AML-193 (cell line): ENCODE results near the gene CHPT1.
"Not testable (repeated sequence)": the region's sequence is repeated elsewhere in the genome, so short reads cannot be mapped to it uniquely, and the experiment has no call there.

ENCODE experiments used
- DNase-seq, 2 experiments: peaks; one replicate each; lab custom pipeline; 2025; lab: John Stamatoyannopoulos, UW

CHPT1 gene

DNA sequence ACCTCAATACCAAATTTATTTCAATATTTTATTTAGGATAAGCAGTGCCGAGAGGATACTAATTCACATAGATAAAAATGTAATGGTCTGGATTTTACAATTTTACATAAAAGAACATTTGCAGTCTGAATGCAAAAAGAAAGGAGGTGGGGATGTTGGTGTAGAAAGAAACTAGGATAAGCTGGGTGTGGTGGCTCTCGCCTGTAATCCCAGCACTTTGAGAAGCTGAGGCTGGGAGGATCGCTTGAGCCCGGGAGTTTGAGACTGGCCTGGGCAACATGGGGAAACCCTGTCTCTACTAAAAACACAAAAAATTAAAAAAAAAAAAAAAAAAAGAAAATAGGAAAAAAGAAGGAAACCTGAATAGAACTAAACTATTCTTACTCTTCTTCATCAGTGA, 25.0 kb downstream of the CHPT1 start:
- no peak for DNase-seq

DNA sequence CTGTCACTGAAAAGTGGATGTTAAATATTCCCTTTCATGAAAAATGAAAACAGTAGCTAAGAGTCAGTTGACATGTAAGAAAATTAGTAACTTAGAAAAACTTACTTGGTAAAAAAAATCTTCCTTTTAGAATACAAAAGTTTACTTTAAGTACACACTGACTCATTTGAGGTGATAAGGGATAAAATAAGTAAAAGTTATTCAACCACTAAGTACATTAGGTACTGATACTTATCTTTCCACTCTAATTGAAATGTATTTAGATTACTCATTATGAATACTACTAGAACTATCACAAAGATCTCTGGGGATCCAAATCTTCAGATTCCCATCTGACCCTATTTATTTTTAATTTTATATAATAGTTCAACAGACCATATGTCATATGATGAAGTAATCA, 29.7 kb downstream of the CHPT1 start:
- DNase-seq: no peak

DNA sequence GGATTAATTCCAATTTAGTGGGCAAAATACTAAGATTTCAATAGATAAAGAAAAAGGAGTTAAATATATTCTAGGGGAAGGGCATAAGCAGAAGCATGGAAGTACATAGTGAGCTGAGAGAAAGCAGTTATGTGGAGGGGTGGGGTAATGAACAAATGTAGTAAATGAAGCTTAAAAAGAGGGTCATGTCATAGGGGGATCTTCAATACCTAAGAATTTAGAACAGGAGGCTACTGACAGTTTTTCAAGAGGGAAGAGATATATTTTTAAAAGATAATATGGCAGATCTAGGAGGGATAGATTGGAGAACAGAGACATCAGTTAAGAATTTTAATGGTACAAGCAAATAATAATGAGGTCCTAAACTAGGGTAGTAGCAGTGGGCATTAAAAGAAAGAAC, 32.4 kb downstream of the CHPT1 start:
- no peak for DNase-seq

DNA sequence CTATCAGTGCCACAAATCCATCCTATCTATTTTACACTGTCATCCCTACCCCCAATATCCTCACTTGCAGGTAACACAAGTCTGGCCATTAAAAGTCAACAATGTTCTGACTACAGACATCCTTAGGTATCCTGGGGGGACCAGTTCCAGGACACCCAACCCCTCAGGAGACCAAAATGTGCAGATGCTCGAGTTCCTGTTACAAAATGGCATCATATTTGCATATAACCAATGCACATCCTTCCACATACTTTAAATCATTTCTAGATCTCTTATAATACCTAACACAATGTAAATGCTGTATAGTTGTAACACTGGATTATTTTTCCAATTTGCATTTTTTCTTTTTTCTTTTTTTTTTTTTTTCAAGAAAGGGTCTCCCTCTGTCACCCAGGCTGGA, 34.9 kb downstream of the CHPT1 start:
- DNase-seq: no peak

DNA sequence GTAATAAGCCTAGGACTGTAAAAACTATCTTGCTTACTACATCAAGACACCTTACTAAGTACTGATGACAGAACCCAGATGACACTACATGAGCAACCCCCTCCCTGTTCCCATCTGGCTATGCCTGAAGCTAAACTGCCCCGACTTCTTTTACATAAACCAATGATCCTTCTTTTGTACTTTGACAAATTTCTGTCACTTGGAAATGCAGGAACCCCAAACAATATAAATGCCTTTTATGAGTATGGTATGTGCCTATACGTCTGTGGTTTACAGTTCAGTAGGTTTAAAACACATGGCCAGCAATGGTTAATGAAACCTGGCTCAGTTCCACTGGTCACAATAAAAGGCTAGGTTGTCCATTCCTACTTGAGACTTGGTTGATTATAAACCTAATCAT, 35.7 kb downstream of the CHPT1 start:
- no peak for DNase-seq

DNA sequence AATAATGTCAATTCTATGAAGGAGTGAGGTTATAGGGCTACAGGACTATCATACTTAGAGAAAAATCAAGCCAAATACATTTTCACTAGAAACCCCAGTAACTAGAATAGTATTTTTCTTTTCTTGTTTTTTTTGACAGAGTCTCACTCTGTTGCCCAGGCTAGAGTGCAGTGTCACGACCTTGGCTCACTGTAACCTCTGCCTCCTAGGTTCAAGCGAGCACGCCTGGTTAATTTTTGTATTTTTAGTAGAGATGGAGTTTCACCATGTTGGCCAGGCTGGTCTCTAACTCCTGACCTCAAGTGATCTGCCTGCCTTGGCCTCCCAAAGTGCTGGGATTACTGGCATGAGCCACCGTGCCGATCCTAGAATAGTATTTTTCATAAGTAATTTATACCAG, 37.0 kb downstream of the CHPT1 start:
- DNase-seq: not testable (repeated sequence)

DNA sequence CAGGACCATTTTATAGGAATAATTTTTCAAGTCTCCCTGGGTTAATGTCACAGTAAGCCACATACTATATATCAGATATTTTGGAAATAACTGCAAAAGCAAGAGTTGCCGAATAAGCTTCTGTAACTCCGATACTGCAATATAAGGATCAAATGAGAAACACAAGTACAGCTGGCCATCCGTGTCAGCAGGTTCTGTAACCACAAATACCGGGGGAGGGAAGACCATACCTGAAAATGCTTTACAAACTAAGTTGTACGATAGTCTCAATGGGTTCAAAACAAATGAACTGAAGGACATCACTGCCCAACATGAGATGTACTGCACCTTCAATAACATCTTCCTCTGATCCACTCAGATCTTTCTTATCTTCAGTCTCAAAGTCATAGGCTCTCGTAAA, 40.0 kb downstream of the CHPT1 start:
- DNase-seq: no peak

DNA sequence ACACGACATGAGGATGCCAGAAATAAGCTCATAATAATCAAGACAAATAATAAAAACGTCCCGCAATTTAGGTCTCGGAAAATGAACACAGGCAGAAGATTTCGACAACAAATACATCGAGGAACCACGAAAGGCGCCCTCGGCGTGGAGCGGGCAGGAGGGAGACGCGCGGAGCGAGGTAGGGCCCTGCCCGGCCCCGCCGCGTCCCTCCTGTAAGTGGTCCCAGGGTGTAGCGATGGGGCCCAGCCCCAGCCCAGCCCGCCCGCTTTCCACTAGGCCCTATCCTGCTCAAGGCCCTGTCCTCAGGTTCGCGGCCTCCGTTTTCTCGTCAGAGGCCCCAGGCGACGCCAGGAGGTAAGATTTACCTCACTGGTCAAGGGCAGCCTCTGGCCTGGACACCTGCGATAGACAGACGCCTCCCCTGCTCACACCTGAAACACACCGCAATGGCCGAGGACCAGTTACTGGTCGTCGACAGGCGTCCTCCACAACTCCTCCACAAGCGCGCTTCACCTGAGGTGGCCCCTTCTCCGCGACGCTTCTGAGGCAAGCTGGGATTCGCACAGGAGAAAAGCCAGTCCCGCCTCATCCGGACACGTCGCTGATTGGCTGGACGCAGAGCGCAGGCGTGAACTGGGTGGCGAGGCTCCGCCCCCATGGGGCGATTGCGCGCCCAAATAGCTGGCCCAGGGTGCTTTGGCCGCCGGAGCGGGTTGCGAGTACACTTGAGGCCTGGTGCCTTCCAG, 41.7 kb downstream of the CHPT1 start, which contains the start of gene SYCP3:
TSS of gene SYCP3 (minus strand) at position 543 of the 746 bp plus-strand sequence. CDS start 1,527 bp downstream, outside the sequence.
- no peak for DNase-seq

DNA sequence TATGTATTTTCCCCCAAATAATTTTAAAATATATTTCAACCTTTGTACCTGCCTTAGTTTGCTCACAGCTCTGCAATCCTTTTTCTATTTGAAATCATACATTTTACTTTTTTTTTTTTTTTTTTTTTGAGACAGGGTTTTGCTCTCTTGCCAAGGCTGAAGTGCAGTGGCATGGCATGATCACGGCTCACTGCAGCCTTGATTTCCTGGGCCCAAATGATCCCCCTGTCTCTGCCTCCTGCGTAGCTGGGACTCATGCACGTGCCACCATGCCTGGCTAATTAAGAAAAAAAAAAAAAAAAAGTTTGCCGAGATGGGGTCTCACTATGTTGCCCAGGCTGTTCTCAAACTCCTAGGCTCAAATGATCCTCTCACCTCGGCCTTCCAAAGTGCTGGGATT, 43.1 kb downstream of the CHPT1 start:
- DNase-seq: no peak

DNA sequence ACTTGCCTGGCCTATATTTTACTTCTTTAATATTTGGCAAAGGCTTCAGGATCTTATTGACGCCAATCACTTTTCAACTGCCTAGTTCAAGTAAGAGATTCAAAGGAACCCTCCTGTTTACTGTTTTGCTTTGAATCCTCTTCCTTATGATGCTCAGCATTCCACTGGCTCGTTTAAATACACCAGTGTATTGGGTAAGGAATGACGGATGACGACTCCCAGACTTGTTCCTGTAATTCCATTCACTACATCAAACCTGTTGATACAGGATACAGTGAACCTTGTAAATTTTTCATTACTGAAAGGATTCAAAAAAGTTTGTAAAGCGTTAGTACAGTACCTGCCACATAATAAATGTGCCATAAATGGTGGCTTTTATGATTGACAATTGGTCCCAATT, 43.5 kb downstream of the CHPT1 start:
- no peak for DNase-seq

DNA sequence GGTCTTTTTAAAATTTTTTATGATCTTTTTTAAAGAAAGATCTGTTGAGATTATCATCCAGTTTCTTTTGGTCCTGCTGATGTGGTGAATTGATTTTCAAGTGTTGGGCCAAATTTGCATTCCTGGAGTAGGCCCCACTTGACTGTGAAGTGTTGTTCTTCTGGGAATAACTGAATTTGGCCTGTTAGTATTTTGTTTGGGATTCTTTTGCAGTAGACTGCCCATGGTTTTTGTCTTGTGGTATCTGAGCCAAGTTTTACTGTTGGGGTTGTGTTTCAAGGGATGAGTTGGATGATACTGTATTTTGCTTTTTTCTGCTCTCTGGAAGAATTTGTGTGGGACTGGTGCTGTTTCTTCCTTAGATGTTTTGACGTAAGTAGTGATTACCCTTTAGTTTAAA, 45.8 kb downstream of the CHPT1 start:
- no peak for DNase-seq

DNA sequence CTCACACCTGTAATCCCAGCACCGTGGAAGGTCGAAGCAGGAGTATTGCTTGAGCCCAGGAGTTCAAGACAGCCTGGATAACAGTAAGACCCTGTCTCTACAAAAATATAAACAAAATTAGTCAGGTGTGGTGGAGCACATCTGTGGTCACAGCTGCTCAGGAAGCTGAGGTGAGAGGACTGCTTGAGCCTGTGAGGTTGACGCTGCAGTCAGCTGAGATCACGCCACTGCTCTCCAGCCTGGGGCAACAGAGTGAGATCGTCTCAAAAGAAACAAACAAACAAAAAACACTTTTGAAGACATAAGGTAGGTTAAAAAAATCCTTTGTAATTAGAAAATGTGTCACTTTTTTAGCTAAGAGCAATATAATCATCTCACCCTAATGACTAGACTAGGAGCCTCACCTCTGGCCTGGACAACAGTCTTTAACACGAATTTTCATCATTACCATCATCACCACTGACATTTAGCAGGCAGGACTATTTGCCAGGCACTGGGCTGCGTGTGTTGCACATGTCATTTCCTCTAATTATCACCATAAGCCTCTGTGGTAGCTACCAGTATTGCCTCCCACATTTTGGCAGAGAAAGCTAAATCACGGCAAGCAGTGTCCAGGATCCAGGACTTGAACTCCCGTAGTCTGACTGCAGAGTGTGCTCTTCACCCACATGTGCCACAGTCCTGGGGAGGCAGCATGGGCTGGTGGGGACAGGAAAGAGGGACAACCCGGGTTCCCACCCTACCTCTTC, 46.5 kb downstream of the CHPT1 start:
- DNase-seq: no peak

DNA sequence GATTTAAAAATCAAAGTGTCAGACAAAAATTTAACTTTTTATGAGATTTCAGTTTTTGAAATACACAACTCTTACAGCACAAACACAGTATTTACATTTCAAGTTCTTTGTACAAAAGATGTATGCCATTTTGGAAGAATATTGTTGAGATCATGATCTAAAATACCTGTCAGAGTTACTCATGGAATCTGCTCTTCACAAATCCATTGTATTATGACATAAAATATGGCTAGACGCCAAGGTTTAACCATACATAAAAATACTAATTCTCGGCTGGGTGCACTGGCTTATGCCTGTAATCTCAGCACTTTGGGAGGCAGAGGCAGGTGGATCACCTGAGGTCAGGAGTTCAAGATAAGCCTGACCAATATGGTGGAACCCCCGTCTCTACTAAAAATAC, 48.0 kb downstream of the CHPT1 start:
- DNase-seq: no peak

DNA sequence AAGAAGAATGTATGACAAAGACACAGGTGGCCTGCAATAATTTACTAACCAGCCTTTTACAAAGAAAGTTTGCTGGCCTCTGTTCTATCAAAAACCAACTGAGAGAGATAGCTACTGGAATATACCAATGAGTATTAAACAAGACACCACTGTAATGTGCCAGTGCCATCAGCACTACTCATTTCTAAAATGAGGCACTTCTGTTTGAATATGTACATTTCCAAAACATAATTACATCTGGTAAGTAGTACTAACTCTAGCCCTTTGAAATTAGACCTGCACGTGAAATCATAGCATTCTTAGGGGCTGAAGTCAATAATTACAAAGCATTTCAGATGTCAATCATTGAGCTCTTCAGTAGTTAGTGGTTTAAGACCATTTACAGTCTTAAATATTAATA, 48.8 kb downstream of the CHPT1 start:
- DNase-seq: no peak

DNA sequence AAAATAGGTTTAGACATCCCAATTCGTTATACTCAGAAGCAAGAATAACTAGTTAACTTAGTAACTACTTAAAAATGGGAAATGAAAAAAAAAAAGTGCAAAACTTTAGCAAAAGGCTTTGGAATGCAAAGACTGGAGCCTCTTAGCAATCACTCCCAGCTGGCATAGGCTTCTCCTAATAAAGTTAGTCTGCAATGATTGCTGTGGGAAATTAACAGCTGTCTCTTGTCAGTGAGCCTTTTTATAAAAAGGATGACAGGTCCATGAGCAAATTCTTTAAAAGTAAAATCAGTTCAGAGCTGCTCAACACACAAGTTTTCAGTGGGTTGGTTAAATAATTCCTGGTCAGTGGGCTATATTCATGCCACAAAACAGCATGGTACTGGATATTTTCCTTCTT, 49.2 kb downstream of the CHPT1 start:
- no peak for DNase-seq

DNA sequence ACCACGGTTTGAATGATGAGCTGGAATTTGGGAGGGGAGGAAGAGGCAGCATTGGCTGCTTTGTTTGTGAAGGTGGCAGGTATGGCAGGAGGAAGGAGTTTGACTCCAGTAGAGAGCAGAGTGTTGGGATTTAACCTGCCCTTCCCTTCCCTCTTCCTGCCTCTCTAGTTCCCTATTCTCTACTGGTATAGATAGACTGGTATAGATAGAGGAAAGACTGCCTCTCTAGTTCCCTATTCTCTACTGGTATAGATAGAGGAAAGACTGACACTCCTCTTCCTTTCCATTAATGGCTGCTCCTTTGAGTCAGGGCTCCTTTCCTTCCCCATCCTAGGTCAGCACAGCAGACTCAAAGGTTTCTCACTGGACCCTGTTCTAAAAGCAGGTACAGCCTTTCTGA, 50.3 kb downstream of the CHPT1 start:
- DNase-seq: peak; percentile 20 to 31

DNA sequence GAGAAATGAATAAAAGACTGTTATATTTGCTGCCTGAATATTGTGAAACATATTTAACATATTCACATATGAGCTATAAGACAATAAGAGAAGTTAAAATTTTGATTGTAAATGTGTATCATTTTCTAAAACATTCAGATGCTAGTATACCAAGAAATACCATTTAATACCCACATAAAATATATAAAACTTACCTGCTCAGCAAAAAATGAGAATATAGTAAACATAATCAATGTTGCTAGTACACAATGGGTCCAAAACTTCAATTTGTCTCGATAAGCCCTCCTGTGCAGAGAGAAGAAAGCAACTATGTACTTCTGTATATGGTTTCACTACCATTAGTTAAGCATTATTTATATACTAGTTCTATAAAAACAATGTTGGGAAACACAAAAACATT, 51.5 kb downstream of the CHPT1 start:
- DNase-seq: no peak

DNA sequence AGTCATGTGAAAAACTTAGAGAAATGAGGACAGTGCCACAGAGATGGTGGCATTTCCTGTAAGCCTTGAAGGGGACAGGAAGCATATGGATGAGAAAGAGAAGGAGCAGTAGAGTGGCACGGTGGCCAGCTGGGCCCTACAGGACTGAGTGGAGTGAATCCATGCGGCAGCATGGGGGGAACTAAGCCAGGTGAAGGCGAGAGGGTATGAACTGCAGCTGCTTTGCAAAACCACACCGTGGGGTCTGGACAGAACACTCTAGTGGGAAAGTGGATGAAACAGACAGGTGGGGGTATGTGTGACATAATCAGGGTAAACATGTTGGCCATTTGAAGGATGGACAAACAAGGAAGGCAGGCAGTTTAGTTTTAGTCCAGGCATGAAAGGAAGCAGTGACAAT, 52.2 kb downstream of the CHPT1 start:
- no peak for DNase-seq

DNA sequence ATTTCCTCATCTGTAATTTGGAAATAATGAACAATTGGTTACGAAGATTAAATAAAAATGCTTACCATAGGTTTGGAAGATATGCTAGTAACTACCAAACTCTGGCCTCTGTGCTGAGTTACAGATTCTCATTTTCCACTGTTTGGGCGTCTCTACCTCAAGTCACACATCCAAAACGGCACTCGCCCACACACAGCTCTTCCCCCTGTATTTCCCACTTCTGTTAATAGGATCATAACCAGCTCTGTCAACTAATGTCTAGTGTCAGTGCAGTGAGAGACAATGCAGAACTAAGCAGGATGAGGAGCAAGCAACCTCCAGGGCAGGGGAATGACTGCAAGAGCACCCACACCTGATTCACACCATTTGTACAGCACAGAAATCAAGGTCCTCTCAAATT, 52.7 kb downstream of the CHPT1 start:
- DNase-seq: no peak

DNA sequence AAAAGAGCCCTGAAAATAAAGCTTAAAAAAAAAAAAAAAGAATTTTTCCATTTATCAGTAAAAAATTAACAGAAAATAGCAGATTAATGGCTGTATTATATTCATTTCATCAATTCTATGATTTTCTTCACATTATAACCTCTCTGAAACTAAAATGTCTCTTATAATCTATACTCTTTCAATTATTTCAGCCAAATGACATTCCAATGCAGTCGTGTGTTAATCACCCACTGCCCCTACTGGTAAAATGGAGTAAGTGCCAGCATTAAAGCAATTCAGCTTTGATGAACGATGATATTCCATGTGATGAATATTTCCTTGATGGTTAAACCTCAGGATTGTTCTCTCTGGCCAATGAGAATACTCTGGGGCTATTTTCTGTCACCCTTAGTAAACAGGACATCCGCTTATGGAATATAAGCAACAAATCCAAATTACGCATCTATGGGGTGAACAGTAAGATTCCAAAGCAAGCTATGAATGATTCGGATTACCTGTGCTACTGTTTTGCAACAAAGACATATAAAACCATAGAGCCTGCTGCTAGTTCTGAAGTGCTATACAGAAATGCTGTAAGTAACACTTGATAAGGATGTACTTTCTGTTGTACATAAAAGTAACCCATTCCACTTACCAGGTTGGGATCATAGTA, 62.1 kb downstream of the CHPT1 start:
- DNase-seq: peak; percentile 24 to 43

DNA sequence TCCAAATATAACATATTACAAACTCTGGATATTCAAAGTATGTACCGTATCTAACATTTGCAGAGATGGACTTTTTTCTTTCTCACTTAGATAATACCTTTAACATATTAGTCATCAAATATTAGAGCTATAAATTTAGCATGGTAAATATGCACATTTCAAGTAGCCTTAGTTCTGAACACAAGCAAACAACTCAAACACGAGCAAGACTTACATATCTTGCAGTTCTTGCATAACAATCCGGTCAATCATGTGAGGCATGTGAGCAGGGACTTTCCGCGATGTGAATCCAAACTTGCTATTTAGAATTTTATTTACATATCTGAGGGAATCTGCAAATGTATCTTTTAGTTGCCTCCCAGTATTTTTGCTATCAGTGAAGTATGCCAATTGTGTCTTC, 63.9 kb downstream of the CHPT1 start:
- no peak for DNase-seq

DNA sequence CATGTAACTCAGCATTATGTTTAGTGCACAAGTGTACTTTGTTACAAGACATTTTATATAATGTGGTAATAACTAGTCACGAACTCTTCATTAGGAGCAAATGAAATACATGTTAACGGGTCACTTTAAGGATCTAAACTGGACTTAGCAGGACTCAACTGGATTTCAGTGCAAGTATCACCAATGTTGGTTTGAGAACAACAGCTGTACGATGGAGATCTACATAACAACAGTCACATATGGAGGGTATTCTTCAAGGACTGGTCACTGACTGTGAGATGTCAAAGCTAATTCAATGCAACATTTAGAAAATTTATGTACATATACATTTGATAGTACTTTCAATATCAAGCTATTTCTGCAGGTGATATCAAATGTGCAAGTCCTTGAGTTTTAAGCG, 64.3 kb downstream of the CHPT1 start:
- DNase-seq: no peak
